ENCODE measurements around the gene KSR1. TPM values are rescaled to one million over a fixed set of nuclear protein-coding genes. Genes with fewer than 3 reads are reported as not detected.
A peak's percentile ranks its signal among the peaks of the same experiment; 100 is the strongest.
"Not testable (repeated sequence)": the region's sequence is repeated elsewhere in the genome, so short reads cannot be mapped to it uniquely, and the experiment has no call there.

The KSR1 gene
- total RNA-seq, 1 donor, result 6.5 TPM

GRCh38 chr17:27638415-27638914, 182.2 kb downstream of the KSR1 start:
- H2AFZ ChIP-seq (ENCODE audit: low read length); H3K4me1 ChIP-seq (ENCODE audit: insufficient read depth, low read length); H4K20me1 ChIP-seq (ENCODE audit: insufficient read depth, low read length); H3K36me3 ChIP-seq (ENCODE audit: insufficient read depth, low read length); DNase-seq (ENCODE audit: insufficient read length, low spot score, missing footprints); H3K79me2 ChIP-seq (ENCODE audit: insufficient read depth, low read length); H3K9me3 ChIP-seq (ENCODE audit: low read depth, low read length); H3K27me3 ChIP-seq (ENCODE audit: insufficient read depth, low read length); H3K4me3 ChIP-seq (ENCODE audit: insufficient read depth, low read length); H3K27ac ChIP-seq (ENCODE audit: low read depth, low read length); H3K4me2 ChIP-seq (ENCODE audit: insufficient read depth, low read length): not testable (repeated sequence)

- Histone ChIP-seq H4K20me1 (ENCODE audit: insufficient read depth, low read length) (no peaks in the 10 kb centered on the region), H2AFZ (ENCODE audit: low read length) (no peak overlapping the region), H3K36me3 (ENCODE audit: insufficient read depth, low read length) (no peaks in the 10 kb centered on the region), H3K4me1 (ENCODE audit: insufficient read depth, low read length) (no peaks in the 10 kb centered on the region), H3K27ac (ENCODE audit: low read depth, low read length) (no peak overlapping the region), H3K9me3 (ENCODE audit: low read depth, low read length) (no peaks in the 10 kb centered on the region), H3K4me2 (ENCODE audit: insufficient read depth, low read length) (no peak overlapping the region), H3K79me2 (ENCODE audit: insufficient read depth, low read length) (no peaks in the 10 kb centered on the region), H3K4me3 (ENCODE audit: insufficient read depth, low read length) (no peak overlapping the region), H3K27me3 (ENCODE audit: insufficient read depth, low read length) (no peaks in the 10 kb centered on the region)
- TF ChIP-seq CTCF (IDR thresholded peaks at IDR 0.05; ENCODE audit: extremely low read depth, low read depth, low read length), result no peak
- no peak for DNase-seq (ENCODE audit: insufficient read length, low spot score, missing footprints)
Measured at GRCh38 chr17:27640790-27641189, 184.5 kb downstream of the KSR1 start.

GRCh38 chr17:27644586-27644985, 188.3 kb downstream of the KSR1 start:
- Histone ChIP-seq H3K27ac (ENCODE audit: low read depth, low read length) (no peak overlapping the region), H3K4me3 (ENCODE audit: insufficient read depth, low read length) (no peak overlapping the region), H3K9me3 (ENCODE audit: low read depth, low read length) (no peaks in the 10 kb centered on the region), H3K27me3 (ENCODE audit: insufficient read depth, low read length) (no peaks in the 10 kb centered on the region), H2AFZ (ENCODE audit: low read length) (no peak overlapping the region), H3K36me3 (ENCODE audit: insufficient read depth, low read length) (no peaks in the 10 kb centered on the region), H3K4me2 (ENCODE audit: insufficient read depth, low read length) (no peak overlapping the region), H3K79me2 (ENCODE audit: insufficient read depth, low read length) (no peaks in the 10 kb centered on the region), H4K20me1 (ENCODE audit: insufficient read depth, low read length) (no peaks in the 10 kb centered on the region), H3K4me1 (ENCODE audit: insufficient read depth, low read length) (no peaks in the 10 kb centered on the region)
- no peak for DNase-seq (ENCODE audit: insufficient read length, low spot score, missing footprints)
- TF ChIP-seq CTCF (IDR thresholded peaks at IDR 0.05; ENCODE audit: extremely low read depth, low read depth, low read length), result no peak

- H3K4me2 ChIP-seq (ENCODE audit: insufficient read depth, low read length); H3K36me3 ChIP-seq (ENCODE audit: insufficient read depth, low read length); H3K4me3 ChIP-seq (ENCODE audit: insufficient read depth, low read length); H3K4me1 ChIP-seq (ENCODE audit: insufficient read depth, low read length); H4K20me1 ChIP-seq (ENCODE audit: insufficient read depth, low read length); H3K27ac ChIP-seq (ENCODE audit: low read depth, low read length); DNase-seq (ENCODE audit: insufficient read length, low spot score, missing footprints); H3K27me3 ChIP-seq (ENCODE audit: insufficient read depth, low read length); H3K9me3 ChIP-seq (ENCODE audit: low read depth, low read length); H2AFZ ChIP-seq (ENCODE audit: low read length); H3K79me2 ChIP-seq (ENCODE audit: insufficient read depth, low read length): not testable (repeated sequence)
- TF ChIP-seq CTCF (IDR thresholded peaks at IDR 0.05; ENCODE audit: extremely low read depth, low read depth, low read length), result peak; percentile 7
Measured at GRCh38 chr17:27645621-27646020, 189.4 kb downstream of the KSR1 start.

Data from osteoblast (primary cell).